SK-N-MC (cell line): ENCODE data around the gene SUV39H2.

Experiments
- EZH2 ChIP-seq: fragments of 200-600 bp; sonication (generic); IDR thresholded peaks from one replicate; pipeline ENCODE4 v1.6.1; 2017; ENCODE audit warnings: antibody characterized with exemption
- FOXP2 ChIP-seq: optimal IDR thresholded peaks from 2 replicates; pipeline ENCODE3; 2011; ENCODE audit warnings: mild to moderate bottlenecking, moderate library complexity; ENCODE audit not compliant: insufficient read depth; ENCODE audit errors: extremely low read length, control extremely low read depth
- POLR2AphosphoS5 ChIP-seq: IDR thresholded peaks from 2 replicates; pipeline ENCODE4 v1.6.1; 2012; ENCODE audit warnings: mild to moderate bottlenecking, low read depth, low read length, borderline replicate concordance

DNA sequence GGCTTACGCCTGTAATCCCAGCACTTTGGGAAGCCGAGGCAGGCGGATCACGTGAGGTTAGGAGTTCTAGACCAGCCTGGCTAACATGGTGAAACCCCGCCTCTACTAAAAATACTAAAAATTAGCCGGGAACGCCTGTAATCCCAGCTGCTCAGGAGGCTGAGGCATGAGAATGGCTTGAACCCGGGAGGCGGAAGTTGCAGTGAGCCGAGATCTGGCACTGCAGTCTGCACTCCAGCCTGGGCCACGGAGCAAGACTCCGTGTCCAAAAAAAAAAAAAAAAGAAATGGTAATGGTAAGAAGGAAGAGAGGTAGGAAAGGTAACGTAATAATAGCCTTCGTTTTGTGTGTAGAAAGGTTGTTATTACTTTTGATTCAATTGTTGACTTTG is 39.4 kb upstream of the SUV39H2 start:
- TF ChIP-seq POLR2AphosphoS5 (no peak), EZH2 (no peak), FOXP2 (no peak)
